ENCODE data around the gene SDR42E2.

DNA sequence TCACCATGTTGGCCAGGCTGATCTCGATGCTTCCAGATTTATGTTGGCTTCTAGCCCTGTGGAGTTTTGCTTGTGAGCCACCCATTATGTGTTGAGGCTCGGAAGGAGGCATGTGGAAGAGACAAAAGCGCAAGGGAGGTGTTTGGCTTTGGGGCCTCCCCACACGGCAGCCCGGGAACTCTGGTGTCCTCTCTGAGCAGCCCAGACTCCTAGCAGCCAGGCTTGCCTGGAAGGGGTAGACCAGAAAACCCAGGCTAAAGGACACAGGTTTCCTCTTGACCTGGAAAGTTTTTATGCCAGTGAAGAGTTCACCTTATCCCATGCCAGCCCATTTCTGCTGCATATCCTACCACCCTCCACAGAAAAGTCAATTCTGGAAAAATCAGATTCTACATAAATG is 21.0 kb downstream of the SDR42E2 start:
- TF ChIP-seq MAZ (IDR thresholded peaks at IDR 0.05; ENCODE audit: borderline replicate concordance, low read depth, low read length) = no peak
- TF ChIP-seq, protein P1, sequence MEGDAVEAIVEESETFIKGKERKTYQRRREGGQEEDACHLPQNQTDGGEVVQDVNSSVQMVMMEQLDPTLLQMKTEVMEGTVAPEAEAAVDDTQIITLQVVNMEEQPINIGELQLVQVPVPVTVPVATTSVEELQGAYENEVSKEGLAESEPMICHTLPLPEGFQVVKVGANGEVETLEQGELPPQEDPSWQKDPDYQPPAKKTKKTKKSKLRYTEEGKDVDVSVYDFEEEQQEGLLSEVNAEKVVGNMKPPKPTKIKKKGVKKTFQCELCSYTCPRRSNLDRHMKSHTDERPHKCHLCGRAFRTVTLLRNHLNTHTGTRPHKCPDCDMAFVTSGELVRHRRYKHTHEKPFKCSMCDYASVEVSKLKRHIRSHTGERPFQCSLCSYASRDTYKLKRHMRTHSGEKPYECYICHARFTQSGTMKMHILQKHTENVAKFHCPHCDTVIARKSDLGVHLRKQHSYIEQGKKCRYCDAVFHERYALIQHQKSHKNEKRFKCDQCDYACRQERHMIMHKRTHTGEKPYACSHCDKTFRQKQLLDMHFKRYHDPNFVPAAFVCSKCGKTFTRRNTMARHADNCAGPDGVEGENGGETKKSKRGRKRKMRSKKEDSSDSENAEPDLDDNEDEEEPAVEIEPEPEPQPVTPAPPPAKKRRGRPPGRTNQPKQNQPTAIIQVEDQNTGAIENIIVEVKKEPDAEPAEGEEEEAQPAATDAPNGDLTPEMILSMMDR (IDR thresholded peaks at IDR 0.05) = no peak
- no peak for TF ChIP-seq JUNB (IDR thresholded peaks at IDR 0.05)
- TF ChIP-seq, protein P2, sequence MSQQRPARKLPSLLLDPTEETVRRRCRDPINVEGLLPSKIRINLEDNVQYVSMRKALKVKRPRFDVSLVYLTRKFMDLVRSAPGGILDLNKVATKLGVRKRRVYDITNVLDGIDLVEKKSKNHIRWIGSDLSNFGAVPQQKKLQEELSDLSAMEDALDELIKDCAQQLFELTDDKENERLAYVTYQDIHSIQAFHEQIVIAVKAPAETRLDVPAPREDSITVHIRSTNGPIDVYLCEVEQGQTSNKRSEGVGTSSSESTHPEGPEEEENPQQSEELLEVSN (IDR thresholded peaks at IDR 0.05; ENCODE audit: borderline replicate concordance, low read depth) = no peak
- TF ChIP-seq HOXB5 (CRISPR knock-in tag; IDR thresholded peaks at IDR 0.05) = no peak
- no peak for TF ChIP-seq POLR2A (IDR thresholded peaks at IDR 0.05; ENCODE audit: low read length)
- TF ChIP-seq, protein P3, sequence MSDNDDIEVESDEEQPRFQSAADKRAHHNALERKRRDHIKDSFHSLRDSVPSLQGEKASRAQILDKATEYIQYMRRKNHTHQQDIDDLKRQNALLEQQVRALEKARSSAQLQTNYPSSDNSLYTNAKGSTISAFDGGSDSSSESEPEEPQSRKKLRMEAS (IDR thresholded peaks at IDR 0.05) = no peak
- no peak for TF ChIP-seq KDM1A (IDR thresholded peaks at IDR 0.05; ENCODE audit: low read depth)
- no peak for TF ChIP-seq ESRRA (IDR thresholded peaks at IDR 0.05; ENCODE audit: borderline replicate concordance, low read length)
- no peak for TF ChIP-seq ZC3H11A (IDR thresholded peaks at IDR 0.05)
- TF ChIP-seq, protein P4, sequence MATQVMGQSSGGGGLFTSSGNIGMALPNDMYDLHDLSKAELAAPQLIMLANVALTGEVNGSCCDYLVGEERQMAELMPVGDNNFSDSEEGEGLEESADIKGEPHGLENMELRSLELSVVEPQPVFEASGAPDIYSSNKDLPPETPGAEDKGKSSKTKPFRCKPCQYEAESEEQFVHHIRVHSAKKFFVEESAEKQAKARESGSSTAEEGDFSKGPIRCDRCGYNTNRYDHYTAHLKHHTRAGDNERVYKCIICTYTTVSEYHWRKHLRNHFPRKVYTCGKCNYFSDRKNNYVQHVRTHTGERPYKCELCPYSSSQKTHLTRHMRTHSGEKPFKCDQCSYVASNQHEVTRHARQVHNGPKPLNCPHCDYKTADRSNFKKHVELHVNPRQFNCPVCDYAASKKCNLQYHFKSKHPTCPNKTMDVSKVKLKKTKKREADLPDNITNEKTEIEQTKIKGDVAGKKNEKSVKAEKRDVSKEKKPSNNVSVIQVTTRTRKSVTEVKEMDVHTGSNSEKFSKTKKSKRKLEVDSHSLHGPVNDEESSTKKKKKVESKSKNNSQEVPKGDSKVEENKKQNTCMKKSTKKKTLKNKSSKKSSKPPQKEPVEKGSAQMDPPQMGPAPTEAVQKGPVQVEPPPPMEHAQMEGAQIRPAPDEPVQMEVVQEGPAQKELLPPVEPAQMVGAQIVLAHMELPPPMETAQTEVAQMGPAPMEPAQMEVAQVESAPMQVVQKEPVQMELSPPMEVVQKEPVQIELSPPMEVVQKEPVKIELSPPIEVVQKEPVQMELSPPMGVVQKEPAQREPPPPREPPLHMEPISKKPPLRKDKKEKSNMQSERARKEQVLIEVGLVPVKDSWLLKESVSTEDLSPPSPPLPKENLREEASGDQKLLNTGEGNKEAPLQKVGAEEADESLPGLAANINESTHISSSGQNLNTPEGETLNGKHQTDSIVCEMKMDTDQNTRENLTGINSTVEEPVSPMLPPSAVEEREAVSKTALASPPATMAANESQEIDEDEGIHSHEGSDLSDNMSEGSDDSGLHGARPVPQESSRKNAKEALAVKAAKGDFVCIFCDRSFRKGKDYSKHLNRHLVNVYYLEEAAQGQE (IDR thresholded peaks at IDR 0.05) = no peak
- TF ChIP-seq POLR2AphosphoS2 (conservative IDR thresholded peaks at IDR 0.05; ENCODE audit: low read length) = no peak

All from A549 (cell line).